PC-3 (cell line): ENCODE measurements around the gene PHPT1. TPM values are rescaled to one million over a fixed set of nuclear protein-coding genes. Genes with fewer than 3 reads are reported as not detected.

Experiments
- ATAC-seq: fragments of 200-7000 bp; cut with Tn5 transposase; 2 replicates; pipeline ENCODE4 v1.9.1; 2020; ENCODE audit warnings: mild to moderate bottlenecking, moderate library complexity
- BruUV-seq: library from RNA; stranded (reverse); fragments of 400-500 nt; replicated peaks from 2 replicates; lab custom pipeline; 2021; lab: Mats Ljungman, UMichigan
- CTCF ChIA-PET: fragments of 300-600 bp; sonication (Branson Sonifier 250); formaldehyde crosslinking; loops from one replicate; lab custom pipeline; 2022; ENCODE audit warnings: antibody characterized with exemption; lab: Charles Lee
- POLR2A ChIA-PET: fragments of 300-600 bp; sonication (Branson Sonifier 250); formaldehyde crosslinking; loops from one replicate; lab custom pipeline; 2022; ENCODE audit warnings: antibody characterized with exemption; ENCODE audit not compliant: unreplicated experiment; lab: Charles Lee
- DNase-seq: peaks from one replicate; pipeline ENCODE4 v3.0.0-alpha.2; 2015
- H2AFZ ChIP-seq: fragments of 300-600 bp; sonication (generic); 2 replicates; pipeline ENCODE4 v1.6.0; 2016; ENCODE audit warnings: antibody characterized with exemption, low read length
- H3F3A ChIP-seq: fragments of 300-600 bp; sonication (generic); one replicate; pipeline ENCODE4 v1.6.0; 2017; ENCODE audit warnings: antibody characterized with exemption, low read length, control low read depth, mild to moderate bottlenecking; ENCODE audit not compliant: unreplicated experiment
- H3K27ac ChIP-seq: fragments of 300-600 bp; sonication (generic); 2 replicates; pipeline ENCODE4 v1.5.1; 2016; ENCODE audit warnings: mild to moderate bottlenecking, low read length
- H3K27me3 ChIP-seq: fragments of 300-600 bp; sonication (generic); 2 replicates; pipeline ENCODE4 v1.6.1; 2016; ENCODE audit warnings: low read length, mixed read lengths
- H3K36me3 ChIP-seq: fragments of 300-600 bp; sonication (generic); 2 replicates; pipeline ENCODE4 v1.6.1; 2016; ENCODE audit warnings: low read depth, mixed run types, low read length, mixed read lengths
- H3K4me1 ChIP-seq: fragments of 300-600 bp; sonication (generic); 2 replicates; pipeline ENCODE4 v1.5.1; 2016; ENCODE audit warnings: low read length; ENCODE audit not compliant: insufficient read depth
- H3K4me2 ChIP-seq: fragments of 300-600 bp; sonication (generic); 2 replicates; pipeline ENCODE4 v1.6.0; 2016; ENCODE audit warnings: low read length
- H3K4me3 ChIP-seq: fragments of 300-600 bp; sonication (generic); 2 replicates; pipeline ENCODE4 v1.5.1; 2016; ENCODE audit warnings: mild to moderate bottlenecking, low read length, mixed read lengths
- H3K79me2 ChIP-seq: fragments of 300-600 bp; sonication (generic); 2 replicates; pipeline ENCODE4 v1.6.1; 2017; ENCODE audit warnings: low read length, mixed read lengths
- H3K9ac ChIP-seq: fragments of 300-600 bp; sonication (generic); 2 replicates; pipeline ENCODE4 v1.6.0; 2016; ENCODE audit warnings: mild to moderate bottlenecking, low read length
- H3K9me2 ChIP-seq: fragments of 300-600 bp; sonication (generic); replicated peaks from 2 replicates; pipeline ENCODE4 v1.6.1; 2016; ENCODE audit warnings: mixed run types, low read length, mixed read lengths
- H3K9me3 ChIP-seq: fragments of 300-600 bp; sonication (generic); 2 replicates; pipeline ENCODE4 v1.6.1; 2016; ENCODE audit warnings: low read length, mixed read lengths
- H4K20me1 ChIP-seq: fragments of 300-600 bp; sonication (generic); 2 replicates; pipeline ENCODE4 v1.6.1; 2016; ENCODE audit warnings: low read length, mixed read lengths
- CTCF ChIP-seq: fragments of 300-600 bp; sonication (generic); conservative IDR thresholded peaks from 2 replicates; pipeline ENCODE4 v1.5.1; 2017; ENCODE audit warnings: antibody characterized with exemption, low read depth, mild to moderate bottlenecking, low read length
- EZH2 ChIP-seq: fragments of 300-600 bp; sonication (generic); IDR thresholded peaks from one replicate; pipeline ENCODE4 v1.6.1; 2017; ENCODE audit warnings: antibody characterized with exemption, mild to moderate bottlenecking, low read length; ENCODE audit not compliant: unreplicated experiment
- EZH2phosphoT487 ChIP-seq: fragments of 300-600 bp; sonication (generic); IDR thresholded peaks from 2 replicates; pipeline ENCODE4 v1.6.1; 2018; ENCODE audit warnings: mild to moderate bottlenecking, antibody characterized with exemption, low read length, borderline replicate concordance
- intact Hi-C: fragments of 100-400 bp; cut with micrococcal nuclease; formaldehyde crosslinking; loops from 2 replicates; pipeline ENCODE4 v1.9.0; 2023
- total RNA-seq: library from RNA; depleted of rRNA; stranded (reverse); fragments of >200 nt; gene quantifications from 2 replicates; pipeline ENCODE4 v1.2.3, GENCODE V29; 2014

Gene PHPT1
- total RNA-seq, 1 experiment from 2014 or later = 111 TPM

GRCh38 chr9:136808075-136808805 lies 41.0 kb upstream of the PHPT1 start:
- H3K4me3 ChIP-seq = peak overlapping the region; percentile 72
- peaks cover 17% of the 10 kb centered on the region for H3K4me1 ChIP-seq
- H3K9ac ChIP-seq = peak overlapping the region; percentile 86
- ATAC-seq (peak; percentile 18), DNase-seq (no peak)
- H3K27ac ChIP-seq = no peak overlapping the region
- no TSS peak for BruUV-seq
- no peaks in the 10 kb centered on the region for H3K9me2 ChIP-seq
- H3K79me2 ChIP-seq = peaks cover 66% of the 10 kb centered on the region
- no peaks in the 10 kb centered on the region for H3F3A ChIP-seq
- H3K36me3 ChIP-seq = peaks cover 8% of the 10 kb centered on the region; the same call in 1 of the 2 replicates
- TF ChIP-seq EZH2phosphoT487 (no peak), EZH2 (no peak), CTCF (no peak)
- H3K4me2 ChIP-seq = peak overlapping the region; percentile 93
- POLR2A ChIA-PET = no interaction called here
- no peaks in the 10 kb centered on the region for H3K27me3 ChIP-seq
- H4K20me1 ChIP-seq = peaks cover 7% of the 10 kb centered on the region; the same call in 1 of the 2 replicates
- intact Hi-C loops = no loop called here
- H2AFZ ChIP-seq = 0 out of 2 replicates have a peak overlapping the region, but pooled peaks have one; percentile 42
- no peaks in the 10 kb centered on the region for H3K9me3 ChIP-seq
- CTCF ChIA-PET = no interaction called here

- Histone ChIP-seq H3K79me2 (peaks cover 69% of the 10 kb centered on the region), H3K36me3 (peaks cover 8% of the 10 kb centered on the region; the same call in 1 of the 2 replicates), H3K9me3 (no peaks in the 10 kb centered on the region), H3K9ac (peak overlapping the region; percentile 86), H3K4me1 (peaks cover 17% of the 10 kb centered on the region), H3K4me3 (peak overlapping the region; percentile 72), H3K27ac (no peak overlapping the region), H3K9me2 (no peaks in the 10 kb centered on the region), H2AFZ (no peak overlapping the region), H3K27me3 (no peaks in the 10 kb centered on the region), H4K20me1 (peaks cover 7% of the 10 kb centered on the region; the same call in 1 of the 2 replicates), H3F3A (no peaks in the 10 kb centered on the region), H3K4me2 (peak overlapping the region; percentile 93)
- ChIA-PET CTCF (no interaction called here), POLR2A (no interaction called here)
- TF ChIP-seq EZH2phosphoT487 (no peak), CTCF (no peak), EZH2 (no peak)
- TSS peak; percentile 57 for BruUV-seq
- no peak for DNase-seq
- intact Hi-C loops = no loop called here
- ATAC-seq = no peak
These were observed 40.4 kb upstream of the PHPT1 start for GRCh38 chr9:136808806-136809158.

GRCh38 chr9:136814725-136815421 lies 34.3 kb upstream of the PHPT1 start:
- peaks cover 6% of the 10 kb centered on the region; the same call in 1 of the 2 replicates for H3K36me3 ChIP-seq
- H3F3A ChIP-seq = no peaks in the 10 kb centered on the region
- ATAC-seq (no peak), DNase-seq (no peak)
- no peak overlapping the region for H3K4me3 ChIP-seq
- H3K27ac ChIP-seq = no peak overlapping the region
- no peak overlapping the region for H3K9ac ChIP-seq
- POLR2A ChIA-PET = no interaction called here
- intact Hi-C loops = no loop called here
- no peak for TF ChIP-seq EZH2
- no peak for TF ChIP-seq EZH2phosphoT487
- TF ChIP-seq CTCF = no peak
- H3K9me3 ChIP-seq = no peaks in the 10 kb centered on the region
- H4K20me1 ChIP-seq = peaks cover 4% of the 10 kb centered on the region; the same call in 1 of the 2 replicates
- no peaks in the 10 kb centered on the region for H3K9me2 ChIP-seq
- BruUV-seq = no TSS peak
- no peaks in the 10 kb centered on the region for H3K27me3 ChIP-seq
- peaks cover 58% of the 10 kb centered on the region for H3K79me2 ChIP-seq
- H2AFZ ChIP-seq = no peak overlapping the region
- peaks cover 4% of the 10 kb centered on the region for H3K4me1 ChIP-seq
- H3K4me2 ChIP-seq = no peak overlapping the region
- CTCF ChIA-PET = no interaction called here
